ENCODE measurements around the gene AZGP1.

- no peak for TF ChIP-seq CTCF (IDR thresholded peaks at IDR 0.05)
- no peak for TF ChIP-seq POLR2A (IDR thresholded peaks at IDR 0.05)
Observed at GRCh38 chr7:99927536-99927935, 48.3 kb downstream of the AZGP1 start.
